NCI-H1436 (cell line): ENCODE results near the gene OS9.
A peak's percentile ranks its signal among the peaks of the same experiment; 100 is the strongest.

ENCODE experiments used
- DNase-seq: peaks from one replicate; lab custom pipeline; 2025; lab: John Stamatoyannopoulos, UW

The OS9 gene

DNA sequence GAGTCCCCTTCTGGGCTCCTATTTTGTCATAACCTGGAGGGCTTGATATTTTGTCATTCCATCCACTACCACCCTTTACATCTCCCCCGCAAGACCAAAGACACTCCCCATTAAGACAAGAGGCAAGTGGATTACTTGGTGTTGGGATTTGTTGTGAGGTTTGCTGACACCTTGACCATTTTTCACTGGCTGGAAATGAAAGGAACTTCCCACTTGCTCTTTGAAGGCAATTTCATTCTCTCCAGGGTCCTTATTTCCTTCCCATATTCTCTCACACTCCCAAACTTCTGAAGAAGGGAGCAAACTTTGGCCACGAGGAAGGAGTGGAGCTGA lies 29.7 kb downstream of the OS9 start:
- no peak for DNase-seq

DNA sequence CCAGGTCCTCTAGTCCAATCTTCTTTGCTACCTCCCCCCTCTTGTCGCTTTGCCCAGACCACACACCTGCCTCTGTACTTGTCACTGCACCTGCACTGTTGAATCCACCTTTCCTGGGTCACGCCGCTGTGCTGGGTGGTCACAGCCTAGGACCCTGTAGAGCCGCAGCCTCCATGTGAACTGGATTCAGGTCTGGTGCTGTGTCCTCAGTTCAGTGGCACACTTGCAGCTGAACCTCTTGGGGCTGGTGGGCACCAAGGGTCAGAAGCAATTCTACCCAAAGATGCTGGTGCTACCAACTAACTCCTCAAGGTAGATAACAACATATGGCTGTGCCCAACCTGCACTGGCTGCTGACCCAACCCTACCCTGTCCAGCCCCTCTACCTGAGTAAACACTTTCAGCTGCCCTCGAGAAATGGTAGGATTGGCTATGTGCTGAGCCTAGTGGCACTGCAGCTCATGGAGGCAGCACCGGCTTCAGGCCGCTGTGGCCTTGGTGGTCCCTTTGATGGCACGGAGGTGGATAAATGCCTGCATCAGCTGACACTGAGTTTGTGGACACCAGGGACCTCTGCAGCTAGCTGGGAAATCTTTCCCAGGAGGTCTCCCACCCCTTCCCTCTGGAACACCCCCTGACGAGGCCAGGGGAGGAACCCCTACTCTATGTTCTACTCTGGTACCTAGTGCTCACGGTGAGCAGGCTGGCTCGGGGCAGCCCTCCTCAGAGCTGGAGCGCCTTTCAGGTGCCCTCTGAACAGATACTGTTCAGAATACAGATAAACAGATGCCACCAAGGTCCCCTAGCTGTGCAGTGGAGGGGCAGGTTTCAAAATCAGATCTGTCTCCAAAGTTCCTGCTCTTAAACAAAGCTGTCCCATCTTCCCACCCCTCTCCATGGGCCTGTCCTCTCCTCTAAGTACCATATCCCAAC lies 30.3 kb downstream of the OS9 start:
- DNase-seq: no peak

DNA sequence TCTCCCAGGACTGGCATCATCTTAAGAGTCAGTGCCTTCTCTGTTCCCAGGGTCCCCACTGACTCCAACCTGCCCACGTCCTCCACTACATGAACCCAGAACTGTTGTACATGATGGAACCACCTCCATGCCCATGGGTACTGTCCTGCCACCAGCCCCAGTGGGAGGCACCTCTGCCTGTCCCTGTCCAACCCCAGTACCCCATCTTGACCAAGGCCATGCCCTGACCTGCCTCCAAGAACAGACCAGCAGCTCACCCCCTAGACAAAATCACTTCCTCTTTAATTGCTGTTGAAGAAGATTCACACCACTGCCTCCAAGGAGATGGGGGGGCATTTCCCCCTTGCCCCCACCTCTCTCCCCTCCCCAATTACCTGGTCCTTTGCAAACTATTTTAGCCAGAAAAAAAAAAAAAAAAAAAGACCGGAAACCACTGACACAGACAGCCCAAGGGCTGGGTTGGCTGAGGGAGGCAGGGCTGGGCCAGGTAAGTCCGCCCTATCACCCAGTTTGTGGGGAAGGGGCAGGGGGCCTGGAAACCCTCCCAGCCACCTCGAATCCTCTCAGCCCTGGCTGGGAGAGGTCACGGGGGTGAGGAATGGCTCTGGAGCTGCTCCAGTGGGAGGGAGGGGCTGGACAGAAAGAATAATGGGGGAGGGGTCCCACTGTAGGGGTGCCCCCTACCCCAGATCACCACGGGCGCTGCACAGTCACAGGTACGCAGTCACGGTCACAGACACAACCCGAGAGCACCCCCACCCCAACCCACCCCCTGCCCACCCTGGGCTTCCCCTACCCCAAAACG lies 31.2 kb downstream of the OS9 start:
- DNase-seq: no peak

DNA sequence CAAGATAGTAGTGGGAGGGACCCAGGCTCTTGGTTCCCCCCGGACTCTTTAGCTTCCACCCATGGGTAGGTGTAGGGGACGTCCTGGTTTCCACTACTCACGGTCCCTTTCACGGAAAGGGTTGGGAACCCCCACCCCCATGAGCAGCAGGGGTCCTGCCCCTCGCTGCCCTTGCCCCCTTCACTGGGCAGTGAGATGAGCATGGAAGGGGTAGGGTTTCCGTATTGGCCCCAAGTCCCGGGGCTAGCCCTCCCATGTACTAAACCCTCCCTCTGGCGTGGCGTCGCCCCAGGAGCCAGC lies 31.9 kb downstream of the OS9 start:
- no peak for DNase-seq

DNA sequence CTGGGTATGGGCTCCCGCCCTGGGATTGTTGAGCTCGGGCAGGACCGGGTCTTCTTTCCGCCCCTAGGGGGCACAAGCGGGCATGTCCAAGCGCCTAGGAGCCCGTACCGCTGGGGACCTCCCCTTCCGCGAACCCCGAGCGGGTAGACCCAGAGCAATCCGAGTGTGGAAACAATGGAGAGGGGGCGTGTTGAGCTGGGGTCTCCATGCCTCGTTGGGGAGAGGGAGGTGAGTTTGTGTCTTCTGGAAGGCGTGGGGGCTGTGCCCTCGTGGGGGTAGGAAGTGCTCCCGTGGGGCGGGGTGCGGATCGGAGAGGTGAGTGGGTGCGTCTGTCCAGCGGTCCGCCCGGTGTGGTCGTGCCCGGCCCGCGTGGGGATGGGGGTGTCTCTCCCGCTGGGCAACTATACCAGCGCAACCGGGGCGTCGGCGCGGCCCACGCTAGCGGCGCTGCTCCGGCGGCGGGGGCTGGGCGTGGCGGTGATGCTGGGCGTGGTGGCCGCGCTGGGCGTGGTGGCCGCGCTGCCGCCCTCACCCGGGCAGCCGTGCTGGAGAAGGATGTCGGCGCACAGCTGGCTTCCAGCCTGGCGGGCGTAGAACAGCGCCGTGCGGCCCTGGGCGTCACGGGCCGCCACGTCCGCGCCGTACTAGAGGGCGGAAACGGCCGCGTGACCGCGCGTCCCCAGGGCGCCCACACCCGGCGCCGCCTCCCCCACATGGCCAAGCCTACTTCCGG lies 32.4 kb downstream of the OS9 start:
- peak; percentile 90 for DNase-seq

DNA sequence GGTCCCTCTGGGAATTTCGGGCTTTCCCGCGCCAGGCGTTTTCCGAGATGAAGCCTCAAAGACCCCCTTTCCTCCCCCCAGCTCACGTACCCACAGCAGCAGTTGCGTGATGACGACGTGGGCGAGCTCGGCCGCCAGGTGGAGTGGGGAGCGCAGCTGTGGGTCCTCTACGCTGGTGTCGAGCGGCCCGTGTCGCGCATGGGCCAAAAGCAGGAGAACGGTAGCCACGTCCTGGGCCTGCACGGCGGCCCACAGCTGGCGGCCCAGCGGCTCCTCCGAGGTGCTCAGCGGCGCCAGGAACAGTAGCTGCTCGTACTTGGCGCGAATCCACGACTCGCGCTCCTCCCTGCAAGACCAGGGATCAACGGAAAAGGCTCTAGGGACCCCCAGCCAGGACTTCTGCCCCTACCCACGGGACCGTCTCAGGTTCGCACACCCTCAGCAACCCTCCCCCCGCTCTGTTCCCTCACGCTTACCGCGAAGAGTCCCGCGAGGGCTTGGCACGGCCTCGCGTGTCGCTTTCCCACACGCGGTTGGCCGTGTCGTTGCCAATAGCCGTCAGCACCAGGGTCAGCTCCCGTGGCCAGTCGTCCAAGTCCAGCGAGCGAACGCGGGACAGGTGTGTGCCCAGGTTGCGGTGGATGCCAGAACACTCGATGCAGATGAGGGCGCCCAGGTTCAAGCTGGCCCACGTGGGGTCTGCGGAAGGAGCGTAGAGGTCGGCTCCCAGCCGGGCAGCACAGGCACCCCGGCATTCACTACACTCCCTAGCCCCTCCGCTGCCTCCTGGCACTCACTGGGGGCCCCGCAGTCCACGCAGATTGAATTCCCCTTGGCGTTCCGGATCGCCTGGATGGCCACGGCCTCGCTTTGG lies 33.2 kb downstream of the OS9 start:
- DNase-seq: no peak

DNA sequence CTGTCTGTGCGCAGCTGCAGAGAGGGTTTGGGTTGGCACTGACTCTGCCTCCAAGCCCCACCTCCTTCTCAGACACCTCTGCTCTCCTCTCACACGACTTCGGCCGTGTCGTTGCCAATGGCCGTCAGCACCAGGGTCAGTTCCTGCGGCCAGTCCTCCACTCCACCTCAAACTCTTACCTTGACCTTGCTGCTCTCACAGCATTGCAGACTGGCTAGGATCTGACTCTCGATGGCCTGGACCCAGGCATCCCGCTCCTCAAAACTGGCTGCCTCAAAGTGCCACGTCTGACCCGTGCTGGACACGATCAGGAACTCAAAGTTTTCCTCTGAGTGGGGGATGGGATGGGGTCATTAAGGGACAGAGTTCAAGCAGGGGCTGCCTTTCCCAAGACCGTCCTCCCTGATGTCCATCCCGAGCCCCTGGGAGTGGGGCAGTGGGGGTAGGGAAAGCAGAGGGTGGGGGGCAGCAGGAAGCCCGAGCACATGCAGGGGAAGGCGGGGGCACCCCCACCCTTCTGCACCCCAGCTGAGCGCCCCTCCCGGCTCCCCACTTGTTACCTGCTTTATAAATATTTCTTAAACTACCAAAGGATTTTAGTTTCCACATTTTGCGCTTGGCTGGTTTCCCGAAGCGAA lies 33.9 kb downstream of the OS9 start:
- no peak for DNase-seq

DNA sequence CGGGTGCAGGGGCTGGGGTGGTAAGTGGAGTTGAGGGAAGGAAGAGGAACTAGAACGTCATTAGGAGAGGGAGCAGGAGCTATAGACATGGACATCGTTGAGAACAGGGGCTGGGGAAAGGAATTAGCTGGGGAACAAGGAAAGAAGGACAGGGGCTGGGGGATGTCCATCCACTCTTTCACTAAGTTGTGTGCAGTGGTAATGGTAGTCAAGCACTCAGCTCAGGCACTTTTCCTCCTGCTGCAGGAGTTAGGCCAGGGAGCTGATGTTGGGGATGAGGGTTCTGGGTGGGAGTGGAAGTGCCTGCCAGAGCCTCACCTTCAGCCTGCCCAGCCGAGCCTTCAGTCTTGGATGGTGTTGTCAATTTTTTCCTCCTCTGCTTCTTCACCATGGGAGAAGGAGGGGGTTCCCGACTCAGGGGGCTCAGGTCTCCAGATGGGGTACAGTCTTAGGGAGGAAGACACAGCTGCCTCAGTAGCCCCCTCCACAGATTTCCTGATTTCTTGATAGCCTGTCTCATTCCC lies 35.5 kb downstream of the OS9 start:
- DNase-seq: no peak

DNA sequence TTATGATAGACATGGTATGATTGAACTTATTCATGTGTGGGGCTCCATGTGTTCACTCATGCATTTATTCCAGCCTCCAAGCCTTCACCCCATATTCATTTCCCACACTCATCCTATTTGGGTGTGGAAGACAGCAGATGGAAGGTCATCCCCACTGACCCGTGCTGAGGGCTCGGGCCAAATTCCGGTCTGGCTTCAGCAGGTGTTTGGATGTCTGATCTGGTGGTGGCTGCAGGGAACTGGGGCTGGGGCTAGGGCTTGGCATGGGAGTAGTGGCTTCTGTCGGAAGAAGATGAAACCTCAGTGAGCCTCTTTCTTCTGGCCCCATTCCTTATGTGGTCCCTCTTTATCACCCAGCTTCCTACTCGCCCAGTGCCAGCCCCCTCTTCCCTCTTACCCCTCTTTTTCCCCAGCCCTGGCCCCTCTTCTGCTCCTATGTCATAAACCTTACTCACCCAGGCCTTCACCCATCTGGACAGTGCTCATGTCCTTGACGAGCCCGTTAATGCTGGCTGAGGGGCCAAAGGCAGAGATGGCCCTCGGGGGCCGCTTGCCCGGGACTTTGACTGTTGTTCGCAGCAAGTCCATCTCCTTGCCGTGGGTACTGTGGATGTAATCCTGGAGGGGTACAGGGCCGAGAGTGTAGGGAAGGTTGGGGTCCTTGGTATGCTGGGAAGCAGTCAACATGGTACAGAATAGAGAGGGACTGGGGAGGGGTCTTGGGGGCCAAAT lies 36.6 kb downstream of the OS9 start:
- DNase-seq: no peak

DNA sequence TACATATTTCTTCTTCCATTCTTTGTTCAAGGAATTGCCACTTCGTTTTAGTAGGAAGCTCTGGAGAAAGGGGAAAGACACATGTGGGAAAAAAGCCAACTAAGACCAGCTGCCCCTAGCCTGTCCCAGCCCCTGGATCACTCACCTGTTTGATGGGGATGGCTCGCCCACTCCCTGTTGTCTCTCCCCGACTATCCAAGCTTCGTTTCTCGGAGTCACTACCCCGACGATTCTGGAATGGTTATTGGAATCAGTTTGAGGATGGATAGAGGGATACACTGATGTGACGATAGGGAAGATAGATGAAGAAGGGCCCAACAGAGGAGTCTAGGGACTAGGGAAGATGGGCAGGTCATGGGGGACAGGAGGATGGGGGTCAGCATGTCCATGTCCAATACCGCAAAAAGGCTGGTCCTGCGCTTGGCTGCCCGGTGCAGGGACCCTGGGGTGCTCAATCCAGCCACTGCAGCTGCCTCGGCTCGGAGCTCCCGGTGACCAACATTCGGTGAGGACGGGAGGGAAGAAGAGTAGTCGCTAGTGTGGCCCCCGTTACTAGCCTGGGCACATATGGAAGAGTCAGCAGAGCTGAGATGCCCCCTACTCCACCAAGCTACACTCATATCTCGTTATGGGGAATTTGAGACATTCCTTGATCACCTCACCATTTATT lies 37.6 kb downstream of the OS9 start:
- DNase-seq: no peak

DNA sequence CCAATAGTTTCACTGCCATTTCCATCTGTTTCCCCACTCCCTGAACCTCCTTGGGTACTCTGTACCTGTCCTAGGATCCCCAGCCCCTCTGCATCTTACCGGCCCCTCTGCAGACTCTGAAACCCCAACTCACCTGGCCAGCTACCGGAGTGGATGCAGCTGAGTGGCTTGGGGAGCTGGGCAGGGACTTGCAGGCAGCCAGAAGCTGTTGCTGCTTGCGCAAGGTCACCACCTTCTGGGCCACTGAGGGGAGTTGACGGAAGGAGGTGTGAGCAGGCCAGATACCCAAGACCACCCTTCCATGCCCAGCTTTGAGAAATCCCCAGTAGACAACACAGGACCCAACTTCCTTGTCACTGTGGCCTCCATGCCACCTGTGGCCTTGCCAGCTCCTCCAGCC lies 38.3 kb downstream of the OS9 start:
- no peak for DNase-seq

DNA sequence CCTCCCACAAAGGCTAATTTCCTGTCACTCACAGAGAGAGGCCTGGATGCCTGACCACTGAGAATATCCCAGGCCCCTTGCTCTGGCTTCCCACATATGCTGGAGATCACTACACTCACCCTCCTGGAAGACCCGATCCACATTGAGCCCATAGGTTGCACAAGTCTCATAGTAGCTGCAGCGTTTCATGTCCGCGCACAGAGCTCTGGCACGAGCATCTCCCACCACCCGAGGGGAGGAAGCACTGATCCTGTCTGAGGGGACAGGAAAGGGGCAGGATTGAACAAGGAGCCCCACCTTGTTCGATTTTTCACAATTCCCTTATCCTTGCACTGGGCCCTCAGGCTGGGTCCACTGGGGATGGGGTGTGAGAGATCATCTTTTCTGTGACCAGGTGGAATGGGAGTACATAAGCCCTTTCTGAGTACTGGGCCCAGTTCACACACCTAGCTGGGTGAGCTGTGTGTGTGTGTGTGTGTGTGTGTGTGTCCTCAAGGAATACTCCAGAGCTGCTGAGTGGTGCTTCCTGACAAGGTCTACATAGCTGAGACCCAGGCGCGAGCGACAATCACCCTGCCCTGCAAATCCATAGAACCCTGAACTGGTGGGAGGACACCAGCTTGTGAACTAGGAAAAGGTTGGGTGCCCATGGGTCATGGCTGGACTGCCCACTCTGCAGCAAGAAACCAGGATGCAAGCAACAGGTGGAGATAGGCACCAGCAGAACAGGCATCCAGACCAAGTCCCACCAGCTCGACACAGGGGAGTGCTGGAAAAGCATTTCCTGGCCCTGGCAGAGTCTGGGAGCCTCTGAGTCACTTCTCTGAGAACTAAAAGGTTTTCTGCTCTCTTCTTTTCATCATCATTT lies 39.0 kb downstream of the OS9 start:
- DNase-seq: no peak

DNA sequence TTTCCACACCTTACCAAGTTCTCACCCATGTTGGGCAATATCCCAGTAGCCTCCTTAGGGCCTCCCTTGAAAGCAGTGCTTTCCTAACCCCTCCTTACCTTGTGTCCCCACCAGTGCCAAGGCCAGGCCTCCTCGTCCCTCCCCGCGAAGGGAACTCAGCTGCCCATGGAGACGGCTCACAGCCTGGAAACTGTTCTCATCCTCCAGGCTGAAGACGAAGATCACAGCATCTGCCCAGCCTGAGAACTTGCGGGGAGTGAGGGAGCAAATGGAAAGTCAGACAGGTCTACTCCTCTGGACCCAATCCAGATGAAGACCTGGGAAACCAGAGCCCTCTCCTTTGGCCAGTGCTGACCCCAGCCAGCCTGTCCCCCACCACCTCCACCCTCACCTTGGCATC lies 40.0 kb downstream of the OS9 start:
- no peak for DNase-seq

DNA sequence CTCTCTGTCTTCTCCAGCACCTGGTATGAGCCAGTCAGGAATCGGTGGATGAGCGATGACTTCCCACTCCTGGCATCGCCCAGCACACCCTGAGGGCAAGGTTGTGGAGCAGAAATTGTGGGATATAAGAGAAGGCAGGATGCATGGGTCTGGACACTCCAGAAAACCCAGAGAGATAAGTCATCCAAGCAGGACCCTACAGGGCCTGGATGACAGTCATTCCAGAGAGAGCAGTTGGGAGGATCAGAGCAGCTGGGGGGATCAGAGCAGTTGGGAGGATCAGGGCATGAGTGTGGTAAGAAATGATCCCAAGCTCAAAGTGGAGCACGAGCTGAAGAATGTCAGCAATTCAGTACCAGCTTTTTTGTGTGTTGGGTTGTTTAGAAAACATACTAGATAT lies 40.7 kb downstream of the OS9 start:
- DNase-seq: no peak

DNA sequence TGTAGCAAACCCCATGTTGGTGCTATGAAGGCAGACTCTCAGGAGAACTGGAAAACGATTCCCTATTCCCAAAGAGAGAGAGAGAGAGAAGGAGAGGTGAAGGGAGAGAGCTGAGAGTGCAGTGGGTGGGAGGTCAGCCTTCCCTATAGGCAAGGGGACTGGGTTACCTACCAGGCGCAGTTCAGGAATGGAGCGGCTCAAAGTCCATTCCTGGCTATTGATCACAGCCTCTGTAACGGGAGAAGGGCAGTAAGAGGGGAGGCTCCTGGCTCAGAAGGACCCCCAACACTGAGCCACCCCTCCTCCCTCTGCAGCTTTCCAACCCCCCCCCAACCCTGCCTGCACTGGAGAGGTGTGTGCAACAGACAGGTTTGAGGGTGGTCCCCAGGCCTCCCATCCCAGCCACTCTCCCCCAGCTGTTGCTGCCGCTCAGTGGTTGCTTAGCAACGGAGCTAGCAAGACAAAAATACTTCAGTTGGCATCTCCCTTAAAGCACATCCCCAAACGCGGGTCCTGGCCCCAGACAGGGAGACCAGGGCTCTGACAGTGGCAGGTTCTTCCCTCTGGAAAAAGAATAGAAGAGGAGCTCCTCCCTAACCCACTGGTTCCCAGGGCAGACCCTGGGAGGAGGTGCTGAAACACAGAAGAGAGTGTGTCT lies 41.4 kb downstream of the OS9 start:
- DNase-seq: peak; percentile 28

DNA sequence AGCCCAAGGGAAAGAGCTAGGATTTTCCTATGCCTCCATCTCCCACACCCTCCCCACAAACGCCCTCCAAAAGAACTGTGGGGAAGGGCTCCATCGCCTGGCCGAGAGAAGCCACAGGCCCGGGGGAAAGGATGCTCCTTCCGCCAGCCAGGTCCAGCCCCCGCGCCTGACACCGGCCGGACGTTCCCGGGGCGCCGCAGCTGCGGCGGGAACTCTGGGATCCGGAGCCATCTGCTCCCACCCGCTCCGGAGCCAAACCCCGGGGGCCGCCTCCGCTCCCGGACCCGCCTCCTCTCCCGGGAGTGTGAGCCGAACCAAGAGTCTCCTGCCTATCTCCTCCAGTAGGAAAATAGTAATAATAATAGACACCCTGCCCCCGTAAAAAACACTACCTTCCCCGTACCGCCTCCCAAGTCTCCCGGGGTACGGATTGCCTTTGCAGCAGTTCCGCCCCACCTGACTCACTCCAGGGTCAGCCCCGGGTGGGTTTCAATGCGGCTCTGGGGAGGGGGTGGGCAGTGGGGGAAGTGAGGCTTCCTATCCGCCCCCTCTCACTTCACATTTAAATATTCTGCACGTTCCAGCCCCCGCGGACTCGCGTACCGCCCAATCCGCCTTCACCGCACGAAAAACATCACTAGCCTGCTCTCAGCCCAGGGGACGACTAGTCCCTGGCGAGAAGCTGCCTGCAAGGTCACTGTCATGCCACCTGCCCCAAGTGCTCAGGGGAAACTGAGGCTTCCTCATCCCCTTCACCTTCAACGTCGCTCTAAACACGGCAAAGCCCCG lies 42.2 kb downstream of the OS9 start:
- DNase-seq: no peak

DNA sequence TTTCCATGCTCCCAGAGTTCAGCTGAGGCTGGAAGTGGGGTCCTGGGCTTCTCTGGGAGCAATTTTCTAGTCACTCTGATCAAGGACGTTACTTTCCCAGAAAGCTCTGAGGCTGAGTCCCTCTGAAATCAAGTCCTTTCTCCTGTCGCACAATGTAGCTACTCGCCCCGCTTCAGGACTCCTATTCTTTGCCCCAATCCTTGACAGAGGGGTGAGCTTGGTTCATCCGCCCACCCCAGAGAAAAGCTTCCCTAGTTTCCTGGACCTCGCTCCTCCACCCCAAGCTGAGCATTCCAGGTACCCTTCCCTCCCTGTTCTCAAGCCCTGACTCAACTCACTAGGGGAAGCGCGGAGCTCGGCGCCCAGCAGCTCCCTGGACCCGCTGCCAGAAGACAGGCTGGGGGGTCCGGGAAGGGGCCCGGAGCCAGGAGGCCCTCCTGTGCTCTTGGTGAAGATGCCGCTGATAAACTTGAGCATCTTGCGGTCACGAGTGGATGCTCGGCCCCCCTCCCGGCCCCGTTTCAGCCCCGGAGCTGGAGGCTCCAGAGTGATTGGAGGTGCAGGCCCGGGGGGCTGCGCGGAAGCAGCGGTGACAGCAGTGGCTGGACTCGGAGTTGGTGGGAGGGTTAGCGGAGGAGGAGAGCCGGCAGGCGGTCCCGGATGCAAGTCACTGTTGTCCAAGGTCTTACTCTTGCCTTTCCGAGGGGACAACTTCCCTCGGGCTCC lies 43.0 kb downstream of the OS9 start:
- DNase-seq: no peak
